HEK293 (cell line): ENCODE data around the gene RPTN.

Source experiments
- CTCF ChIA-PET: fragments of 350-600 bp; formaldehyde crosslinking; extraction: SDS; loops from one replicate; lab custom pipeline; 2021; ENCODE audit warnings: antibody characterized with exemption; lab: Yijun Ruan, JAX
- POLR2A ChIA-PET: fragments of 300-600 bp; formaldehyde crosslinking; extraction: SDS; loops from one replicate; lab custom pipeline; 2020; ENCODE audit warnings: antibody characterized with exemption, inconsistent platforms; lab: Yijun Ruan, JAX
- H3K27ac ChIP-seq: fragments of 200-500 bp; sonication (Bioruptor generic); 2 replicates; pipeline ENCODE4 v1.5.1; 2014; ENCODE audit warnings: low read depth, low read length, control low read depth, inconsistent platforms; ENCODE audit errors: extremely low read depth
- H3K36me3 ChIP-seq, 2 experiments: fragments of 200-500 bp in 1 of 2; sonication (Bioruptor generic) in 1 of 2; 1 replicate in 1 of 2; 2 replicates in 1 of 2; pipeline ENCODE4 v1.5.1; 2014 to 2017; ENCODE audit warnings: inconsistent platforms in 2 of 2, low read length in 2 of 2; ENCODE audit not compliant: control insufficient read depth in 2 of 2, insufficient read depth in 1 of 2
- H3K4me1 ChIP-seq: fragments of 200-500 bp; sonication (Bioruptor generic); 2 replicates; pipeline ENCODE4 v1.5.1; 2014; ENCODE audit warnings: mild to moderate bottlenecking, low read length, inconsistent platforms; ENCODE audit not compliant: control insufficient read depth, insufficient read depth
- H3K4me3 ChIP-seq: 2 replicates; pipeline ENCODE4 v1.5.1; 2011; ENCODE audit warnings: low read depth, mild to moderate bottlenecking, control low read depth, low read length, moderate library complexity
- H3K9me3 ChIP-seq: fragments of 200-500 bp; sonication (Bioruptor generic); 2 replicates; pipeline ENCODE4 v1.5.1; 2014; ENCODE audit warnings: low read depth, low read length, inconsistent platforms; ENCODE audit not compliant: control insufficient read depth, insufficient read depth
- KLF7 ChIP-seq: fragments of 450-650 bp; formaldehyde crosslinking; IDR thresholded peaks from 2 replicates; pipeline ENCODE4 v1.5.1; 2016; ENCODE audit warnings: missing biosample characterization, missing genetic modification characterization, borderline replicate concordance
- PRDM2 ChIP-seq: fragments of 450-650 bp; formaldehyde crosslinking; IDR thresholded peaks from 2 replicates; pipeline ENCODE4 v1.5.1; 2016; ENCODE audit warnings: missing biosample characterization, missing genetic modification characterization, borderline replicate concordance
- YY2 ChIP-seq: fragments of 450-650 bp; formaldehyde crosslinking; IDR thresholded peaks from 2 replicates; pipeline ENCODE4 v1.5.1; 2016; ENCODE audit warnings: missing biosample characterization, missing genetic modification characterization
- ZBTB20 ChIP-seq: fragments of 450-650 bp; formaldehyde crosslinking; IDR thresholded peaks from 2 replicates; pipeline ENCODE4 v1.5.1; 2016; ENCODE audit warnings: missing biosample characterization, missing genetic modification characterization
- ZBTB44 ChIP-seq: fragments of 450-650 bp; IDR thresholded peaks from 2 replicates; pipeline ENCODE4 v1.5.1; 2018; ENCODE audit warnings: missing biosample characterization, mild to moderate bottlenecking, missing genetic modification characterization
- ZFP69B ChIP-seq: fragments of 450-650 bp; formaldehyde crosslinking; IDR thresholded peaks from 2 replicates; pipeline ENCODE4 v1.5.1; 2016; ENCODE audit warnings: missing biosample characterization, missing genetic modification characterization
- ZNF146 ChIP-seq: fragments of 450-650 bp; formaldehyde crosslinking; IDR thresholded peaks from 2 replicates; pipeline ENCODE4 v1.5.1; 2016; ENCODE audit warnings: missing biosample characterization, missing genetic modification characterization
- ZNF155 ChIP-seq: fragments of 450-650 bp; formaldehyde crosslinking; IDR thresholded peaks from 2 replicates; pipeline ENCODE4 v1.5.1; 2016; ENCODE audit warnings: missing biosample characterization, missing genetic modification characterization
- ZNF239 ChIP-seq: fragments of 450-650 bp; formaldehyde crosslinking; IDR thresholded peaks from 2 replicates; pipeline ENCODE4 v1.5.1; 2016; ENCODE audit warnings: missing biosample characterization, missing genetic modification characterization
- ZNF274 ChIP-seq, 2 experiments: fragments of 200-500 bp in 1 of 2; fragments of 450-650 bp in 1 of 2; sonication (Bioruptor generic) in 1 of 2; formaldehyde crosslinking in 1 of 2; IDR thresholded peaks; 2 replicates each; pipeline versions ENCODE4 v1.5.1 to v1.6.1; 2014 to 2016; ENCODE audit warnings: borderline replicate concordance in 1 of 2, inconsistent platforms in 1 of 2, low read length in 1 of 2, missing biosample characterization in 1 of 2, missing genetic modification characterization in 1 of 2
- ZNF324 ChIP-seq: fragments of 450-650 bp; formaldehyde crosslinking; IDR thresholded peaks from 2 replicates; pipeline ENCODE4 v1.5.1; 2016; ENCODE audit warnings: missing biosample characterization, missing genetic modification characterization
- ZNF521 ChIP-seq: fragments of 450-650 bp; formaldehyde crosslinking; IDR thresholded peaks from 2 replicates; pipeline ENCODE4 v1.5.1; 2017; ENCODE audit warnings: missing biosample characterization, mild to moderate bottlenecking, missing genetic modification characterization
- ZNF530 ChIP-seq: fragments of 450-650 bp; formaldehyde crosslinking; IDR thresholded peaks from 2 replicates; pipeline ENCODE4 v1.5.1; 2016; ENCODE audit warnings: low read depth, missing biosample characterization, missing genetic modification characterization
- ZNF548 ChIP-seq: fragments of 450-650 bp; formaldehyde crosslinking; IDR thresholded peaks from 2 replicates; pipeline ENCODE4 v1.5.1; 2016; ENCODE audit warnings: missing biosample characterization, missing genetic modification characterization
- ZNF596 ChIP-seq: fragments of 450-650 bp; IDR thresholded peaks from 2 replicates; pipeline ENCODE4 v1.5.0; 2018; ENCODE audit warnings: missing biosample characterization, mild to moderate bottlenecking, missing genetic modification characterization, moderate library complexity
- ZNF600 ChIP-seq: fragments of 450-650 bp; formaldehyde crosslinking; IDR thresholded peaks from 2 replicates; pipeline ENCODE4 v1.5.1; 2016; ENCODE audit warnings: missing biosample characterization, missing genetic modification characterization
- ZNF645 ChIP-seq: fragments of 450-650 bp; formaldehyde crosslinking; IDR thresholded peaks from 2 replicates; pipeline ENCODE4; 2016; ENCODE audit warnings: missing biosample characterization, missing genetic modification characterization
- ZNF701 ChIP-seq: fragments of 450-650 bp; formaldehyde crosslinking; IDR thresholded peaks from 2 replicates; pipeline ENCODE4 v1.5.1; 2016; ENCODE audit warnings: missing biosample characterization, missing genetic modification characterization
- ZNF837 ChIP-seq: fragments of 450-650 bp; formaldehyde crosslinking; IDR thresholded peaks from 2 replicates; pipeline ENCODE4 v1.5.1; 2016; ENCODE audit warnings: missing biosample characterization, missing genetic modification characterization
- TF ChIP-seq, protein P1 (sequence below): fragments of 450-650 bp; formaldehyde crosslinking; IDR thresholded peaks from 2 replicates; pipeline ENCODE4 v1.5.1; 2017; ENCODE audit warnings: missing biosample characterization, mild to moderate bottlenecking, missing genetic modification characterization, moderate library complexity
- TF ChIP-seq, protein P2 (sequence below): fragments of 450-650 bp; formaldehyde crosslinking; IDR thresholded peaks from 2 replicates; pipeline ENCODE4 v1.5.1; 2016; ENCODE audit warnings: missing biosample characterization, missing genetic modification characterization

RPTN gene

GRCh38 chr1:152153996-152154395 is 5.0 kb downstream of the RPTN start:
- no peak for TF ChIP-seq ZBTB44 (tag by site-specific recombination)
- TF ChIP-seq ZBTB20 = no peak
- TF ChIP-seq ZNF324 (tag by site-specific recombination) = no peak
- TF ChIP-seq ZNF146 = no peak
- CTCF ChIA-PET = interaction anchor here (0.6 to 1.0 kb wide), 3 partner anchors 28 to 1222 kb away, joined by 3 read pairs; partner anchors contain the start of gene S100A12
- H3K9me3 ChIP-seq = no peaks in the 10 kb centered on the region
- no peak overlapping the region for H3K27ac ChIP-seq
- no peaks in the 10 kb centered on the region for H3K4me1 ChIP-seq
- no peak overlapping the region for H3K4me3 ChIP-seq
- POLR2A ChIA-PET = no interaction called here
- no peaks in the 10 kb centered on the region for H3K36me3 ChIP-seq

GRCh38 chr1:152151646-152152045 is 7.4 kb downstream of the RPTN start:
- Histone ChIP-seq H3K4me3 (no peak overlapping the region), H3K4me1 (no peaks in the 10 kb centered on the region), H3K36me3 (no peaks in the 10 kb centered on the region), H3K9me3 (no peaks in the 10 kb centered on the region), H3K27ac (no peak overlapping the region)
- TF ChIP-seq KLF7 (no peak), ZNF600 (tag by site-specific recombination) (no peak), ZFP69B (no peak), YY2 (no peak), ZNF521 (tag by site-specific recombination) (no peak), ZNF701 (tag by site-specific recombination) (no peak)
- TF ChIP-seq, protein P1, sequence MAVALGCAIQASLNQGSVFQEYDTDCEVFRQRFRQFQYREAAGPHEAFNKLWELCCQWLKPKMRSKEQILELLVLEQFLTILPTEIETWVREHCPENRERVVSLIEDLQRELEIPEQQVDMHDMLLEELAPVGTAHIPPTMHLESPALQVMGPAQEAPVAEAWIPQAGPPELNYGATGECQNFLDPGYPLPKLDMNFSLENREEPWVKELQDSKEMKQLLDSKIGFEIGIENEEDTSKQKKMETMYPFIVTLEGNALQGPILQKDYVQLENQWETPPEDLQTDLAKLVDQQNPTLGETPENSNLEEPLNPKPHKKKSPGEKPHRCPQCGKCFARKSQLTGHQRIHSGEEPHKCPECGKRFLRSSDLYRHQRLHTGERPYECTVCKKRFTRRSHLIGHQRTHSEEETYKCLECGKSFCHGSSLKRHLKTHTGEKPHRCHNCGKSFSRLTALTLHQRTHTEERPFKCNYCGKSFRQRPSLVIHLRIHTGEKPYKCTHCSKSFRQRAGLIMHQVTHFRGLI = no peak
- CTCF ChIA-PET = interaction anchor here (0.5 to 4.8 kb wide), 8 partner anchors 9 to 800 kb away, joined by 3 to 32 read pairs (median 4); no protein-coding TSS in a partner anchor
- POLR2A ChIA-PET = no interaction called here

DNA sequence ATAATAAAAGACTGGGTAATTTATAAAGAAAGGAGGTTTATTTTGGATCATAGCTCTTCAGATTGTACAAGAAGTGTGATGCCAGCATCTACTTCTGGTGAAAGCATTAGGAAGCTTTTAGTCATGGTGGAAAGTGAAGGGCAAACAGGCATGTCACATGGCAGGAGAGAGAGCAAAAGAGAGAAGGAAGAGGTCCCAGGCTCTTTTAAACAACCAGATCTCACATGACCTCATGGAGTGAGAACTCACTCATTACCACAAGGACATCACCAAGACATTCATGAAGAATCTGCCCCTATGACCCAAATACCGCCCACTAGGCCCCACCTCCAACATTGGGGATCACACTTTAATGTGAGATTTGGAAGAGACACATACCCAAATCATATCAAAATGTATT is 10.0 kb downstream of the RPTN start:
- H3K9me3 ChIP-seq = no peaks in the 10 kb centered on the region
- ChIA-PET CTCF (interaction anchor here (0.8 to 4.8 kb wide), 9 partner anchors 28 to 310 kb away, joined by 3 to 32 read pairs (median 3); no protein-coding TSS in a partner anchor), POLR2A (no interaction called here)
- H3K27ac ChIP-seq = no peak overlapping the region
- no peaks in the 10 kb centered on the region for H3K4me1 ChIP-seq
- H3K4me3 ChIP-seq = no peak overlapping the region
- no peaks in the 10 kb centered on the region for H3K36me3 ChIP-seq
- no peak for TF ChIP-seq ZNF530 (tag by site-specific recombination)
- no peak for TF ChIP-seq ZNF837
- TF ChIP-seq ZNF596 = no peak
- TF ChIP-seq, protein P2, sequence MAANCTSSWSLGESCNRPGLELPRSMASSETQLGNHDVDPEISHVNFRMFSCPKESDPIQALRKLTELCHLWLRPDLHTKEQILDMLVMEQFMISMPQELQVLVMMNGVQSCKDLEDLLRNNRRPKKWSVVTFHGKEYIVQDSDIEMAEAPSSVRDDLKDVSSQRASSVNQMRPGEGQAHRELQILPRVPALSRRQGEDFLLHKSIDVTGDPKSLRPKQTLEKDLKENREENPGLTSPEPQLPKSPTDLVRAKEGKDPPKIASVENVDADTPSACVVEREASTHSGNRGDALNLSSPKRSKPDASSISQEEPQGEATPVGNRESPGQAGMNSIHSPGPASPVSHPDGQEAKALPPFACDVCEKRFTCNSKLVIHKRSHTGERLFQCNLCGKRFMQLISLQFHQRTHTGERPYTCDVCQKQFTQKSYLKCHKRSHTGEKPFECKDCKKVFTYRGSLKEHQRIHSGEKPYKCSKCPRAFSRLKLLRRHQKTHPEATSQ (tag by site-specific recombination) = no peak
- no peak for TF ChIP-seq PRDM2 (tag by site-specific recombination)
- no peak for TF ChIP-seq ZNF548 (tag by site-specific recombination)
- TF ChIP-seq ZNF274 (IDR thresholded peaks at IDR 0.05; ENCODE audit: low read length) = no peak
- no peak for TF ChIP-seq ZNF274 (tag by site-specific recombination; IDR thresholded peaks at IDR 0.05; ENCODE audit: borderline replicate concordance)
- no peak for TF ChIP-seq ZNF155 (tag by site-specific recombination)
- no peak for TF ChIP-seq ZNF239 (tag by site-specific recombination)
- TF ChIP-seq ZNF645 (tag by site-specific recombination) = no peak
